Naive B cell (primary cell): ENCODE data around the gene MYO1D. TPM values are rescaled to one million over a fixed set of nuclear protein-coding genes. Genes with fewer than 3 reads are reported as not detected.
A peak's percentile ranks its signal among the peaks of the same experiment; 100 is the strongest.
"Not testable (repeated sequence)": the region's sequence is repeated elsewhere in the genome, so short reads cannot be mapped to it uniquely, and the experiment has no call there.

Source experiments
- ATAC-seq, 2 donors: fragments of 150-1000 bp; cut with Tn5 transposase; 2 replicates each; pipeline ENCODE4 v1.10.0; 2021; ENCODE audit warnings: low read depth in 2 of 2, mild to moderate bottlenecking in 2 of 2, moderate library complexity in 2 of 2
- DNase-seq: peaks from one replicate; pipeline ENCODE4 v3.0.0; 2022
- H3K27ac Mint-ChIP-seq, 6 donors: one replicate each; pipeline ENCODE4 v1.8.0; 2020 to 2022; ENCODE audit warnings: mild to moderate bottlenecking in 6 of 6, mixed read lengths in 6 of 6, moderate library complexity in 5 of 6, inconsistent platforms in 2 of 6
- H3K27me3 Mint-ChIP-seq, 3 donors: one replicate each; pipeline ENCODE4 v1.8.0; 2021 to 2022; ENCODE audit warnings: mixed read lengths in 3 of 3, mild to moderate bottlenecking in 1 of 3
- H3K36me3 Mint-ChIP-seq, 2 donors: one replicate each; pipeline ENCODE4 v1.8.0; 2020 to 2022; ENCODE audit warnings: mixed read lengths in 2 of 2, inconsistent platforms in 1 of 2, mild to moderate bottlenecking in 1 of 2
- H3K4me1 Mint-ChIP-seq, 3 donors: one replicate each; pipeline ENCODE4 v1.8.0; 2020 to 2022; ENCODE audit warnings: mixed read lengths in 3 of 3, inconsistent platforms in 1 of 3, mild to moderate bottlenecking in 1 of 3, moderate library complexity in 1 of 3
- H3K4me3 Mint-ChIP-seq, 8 donors: one replicate each; pipeline ENCODE4 v1.8.0; 2020 to 2022; ENCODE audit warnings: mild to moderate bottlenecking in 8 of 8, mixed read lengths in 8 of 8, moderate library complexity in 8 of 8, inconsistent platforms in 2 of 8
- H3K9me3 Mint-ChIP-seq, 7 donors: one replicate each; pipeline ENCODE4 v1.8.0; 2020 to 2022; ENCODE audit warnings: mixed read lengths in 7 of 7, mild to moderate bottlenecking in 5 of 7, inconsistent platforms in 2 of 7, moderate library complexity in 1 of 7
- polyA plus RNA-seq, 6 donors: library from polyadenylated mRNA; unstranded; fragments of 300-500 nt; fragmentation: Illumina TruSeq; gene quantifications; one replicate each; pipeline ENCODE4 v1.2.3, GENCODE V29; 2021; ENCODE audit warnings: low read depth in 6 of 6

Gene MYO1D
- 1 to 10 TPM; 1.9 to 3.7 (median 2.6) TPM for polyA plus RNA-seq

- H3K36me3 Mint-ChIP-seq, result no peaks in the 10 kb centered on the region
- H3K27me3 Mint-ChIP-seq, result peaks cover 9 to 13% (median 12%) of the 10 kb centered on the region in 3 donors
- peak within 1 kb of the TSS in 5 of 6 donors; percentile 56 to 93 (median 91) for H3K27ac Mint-ChIP-seq
Measured at GRCh38 chr17:32876417-32877163, at the start of gene MYO1D. TSS of gene MYO1D (minus strand) at chr17:32877124. CDS start at chr17:32876872, 252 bp downstream.

GRCh38 chr17:32926183-32926582, 49.3 kb upstream of the MYO1D start:
- peaks cover 0 to 3% (median 0%) of the 10 kb centered on the region in 7 donors for H3K9me3 Mint-ChIP-seq

More at GRCh38 chr17:32876417-32877163, at the start of gene MYO1D:
- H3K9me3 Mint-ChIP-seq, result peaks cover 0 to 1% (median 0%) of the 10 kb centered on the region in 7 donors
- ATAC-seq (peak; percentile 44 to 45), DNase-seq (peak; percentile 50)
- peak within 1 kb of the TSS; percentile 82 to 97 (median 90) for H3K4me3 Mint-ChIP-seq
- H3K4me1 Mint-ChIP-seq, result peaks cover 5 to 18% (median 14%) of the 10 kb centered on the region in 3 donors

GRCh38 chr17:32923905-32924304, 47.0 kb upstream of the MYO1D start:
- not testable (repeated sequence) for H3K9me3 Mint-ChIP-seq, H3K36me3 Mint-ChIP-seq, DNase-seq, ATAC-seq, H3K4me3 Mint-ChIP-seq, H3K27ac Mint-ChIP-seq, H3K4me1 Mint-ChIP-seq
- H3K27me3 Mint-ChIP-seq, result peaks cover 16 to 30% (median 23%) of the 10 kb centered on the region in 3 donors

More at GRCh38 chr17:32926183-32926582, 49.3 kb upstream of the MYO1D start:
- Mint-ChIP-seq H3K36me3 (no peaks in the 10 kb centered on the region), H3K4me1 (peaks cover 0 to 5% (median 0%) of the 10 kb centered on the region in 3 donors), H3K27ac (no peak overlapping the region), H3K4me3 (no peak overlapping the region), H3K27me3 (peaks cover 16 to 37% (median 26%) of the 10 kb centered on the region in 3 donors)
- ATAC-seq, result no peak
- no peak for DNase-seq

- Mint-ChIP-seq H3K4me3 (no peak overlapping the region), H3K36me3 (no peaks in the 10 kb centered on the region), H3K4me1 (no peaks in the 10 kb centered on the region), H3K9me3 (no peaks in the 10 kb centered on the region), H3K27me3 (peaks cover 11 to 19% (median 16%) of the 10 kb centered on the region in 3 donors), H3K27ac (no peak overlapping the region)
- ATAC-seq (no peak), DNase-seq (no peak)
Measured at GRCh38 chr17:32921017-32921416, 44.1 kb upstream of the MYO1D start.

GRCh38 chr17:32920293-32920692, 43.4 kb upstream of the MYO1D start:
- no peaks in the 10 kb centered on the region for H3K9me3 Mint-ChIP-seq
- peaks cover 4 to 19% (median 9%) of the 10 kb centered on the region in 3 donors for H3K27me3 Mint-ChIP-seq
- ATAC-seq (no peak), DNase-seq (no peak)
- H3K4me1 Mint-ChIP-seq, result no peaks in the 10 kb centered on the region
- H3K36me3 Mint-ChIP-seq, result no peaks in the 10 kb centered on the region
- H3K4me3 Mint-ChIP-seq, result no peak overlapping the region
- peak overlapping the region in 1 of 6 donors; percentile 45 for H3K27ac Mint-ChIP-seq

- ATAC-seq, H3K36me3 Mint-ChIP-seq, DNase-seq, H3K27ac Mint-ChIP-seq, H3K4me1 Mint-ChIP-seq, H3K9me3 Mint-ChIP-seq, H3K4me3 Mint-ChIP-seq: not testable (repeated sequence)
- H3K27me3 Mint-ChIP-seq, result peaks cover 0 to 19% (median 7%) of the 10 kb centered on the region in 3 donors
Measured at GRCh38 chr17:32919876-32920275, 43.0 kb upstream of the MYO1D start.

- ATAC-seq (no peak), DNase-seq (no peak)
- Mint-ChIP-seq H3K27me3 (peaks cover 0 to 25% (median 0%) of the 10 kb centered on the region in 3 donors), H3K36me3 (no peaks in the 10 kb centered on the region), H3K4me1 (no peaks in the 10 kb centered on the region), H3K27ac (peak overlapping the region in 2 of 6 donors; percentile 71 to 79), H3K4me3 (peak overlapping the region in 1 of 8 donors; percentile 41), H3K9me3 (peaks cover 0 to 6% (median 0%) of the 10 kb centered on the region in 7 donors)
Measured at GRCh38 chr17:32917842-32918241, 40.9 kb upstream of the MYO1D start.

GRCh38 chr17:32917081-32917480, 40.2 kb upstream of the MYO1D start:
- Mint-ChIP-seq H3K9me3 (peaks cover 0 to 6% (median 0%) of the 10 kb centered on the region in 7 donors), H3K27me3 (peaks cover 0 to 33% (median 0%) of the 10 kb centered on the region in 3 donors)
- no peak for ATAC-seq

GRCh38 chr17:32916134-32916533, 39.2 kb upstream of the MYO1D start:
- no peak overlapping the region for H3K27ac Mint-ChIP-seq
- H3K4me3 Mint-ChIP-seq, result no peak overlapping the region
- H3K36me3 Mint-ChIP-seq, result no peaks in the 10 kb centered on the region
- no peaks in the 10 kb centered on the region for H3K4me1 Mint-ChIP-seq
- peaks cover 0 to 6% (median 0%) of the 10 kb centered on the region in 7 donors for H3K9me3 Mint-ChIP-seq
- DNase-seq (no peak), ATAC-seq (no peak)
- peaks cover 0 to 33% (median 0%) of the 10 kb centered on the region in 3 donors for H3K27me3 Mint-ChIP-seq

More at GRCh38 chr17:32917081-32917480, 40.2 kb upstream of the MYO1D start:
- Mint-ChIP-seq H3K36me3 (no peaks in the 10 kb centered on the region), H3K27ac (no peak overlapping the region), H3K4me3 (no peak overlapping the region), H3K4me1 (no peaks in the 10 kb centered on the region)
- no peak for DNase-seq

- Mint-ChIP-seq H3K27me3 (peaks cover 0 to 29% (median 0%) of the 10 kb centered on the region in 3 donors), H3K4me1 (no peaks in the 10 kb centered on the region), H3K27ac (no peak overlapping the region), H3K36me3 (no peaks in the 10 kb centered on the region), H3K4me3 (no peak overlapping the region), H3K9me3 (peaks cover 0 to 6% (median 0%) of the 10 kb centered on the region in 7 donors)
- DNase-seq, result no peak
- ATAC-seq, result no peak
Measured at GRCh38 chr17:32915245-32915644, 38.3 kb upstream of the MYO1D start.

- no peak for DNase-seq
- H3K36me3 Mint-ChIP-seq, result no peaks in the 10 kb centered on the region
- peaks cover 0 to 33% (median 5%) of the 10 kb centered on the region in 3 donors for H3K27me3 Mint-ChIP-seq
- no peak overlapping the region for H3K27ac Mint-ChIP-seq
- no peak overlapping the region for H3K4me3 Mint-ChIP-seq
- H3K4me1 Mint-ChIP-seq, result no peaks in the 10 kb centered on the region
- peaks cover 0 to 6% (median 0%) of the 10 kb centered on the region in 7 donors for H3K9me3 Mint-ChIP-seq
- no peak for ATAC-seq
Measured at GRCh38 chr17:32914181-32914580, 37.3 kb upstream of the MYO1D start.

- no peaks in the 10 kb centered on the region for H3K36me3 Mint-ChIP-seq
- ATAC-seq, result no peak
Measured at GRCh38 chr17:32913593-32913992, 36.7 kb upstream of the MYO1D start.

GRCh38 chr17:32912218-32912897, 35.4 kb upstream of the MYO1D start:
- Mint-ChIP-seq H3K4me1 (no peaks in the 10 kb centered on the region), H3K27me3 (peaks cover 0 to 38% (median 11%) of the 10 kb centered on the region in 3 donors), H3K4me3 (peak overlapping the region in 1 of 8 donors; percentile 41), H3K9me3 (peaks cover 0 to 6% (median 0%) of the 10 kb centered on the region in 7 donors), H3K27ac (no peak overlapping the region), H3K36me3 (no peaks in the 10 kb centered on the region)
- ATAC-seq (no peak), DNase-seq (no peak)

More at GRCh38 chr17:32913593-32913992, 36.7 kb upstream of the MYO1D start:
- Mint-ChIP-seq H3K4me1 (no peaks in the 10 kb centered on the region), H3K27ac (no peak overlapping the region), H3K4me3 (no peak overlapping the region), H3K27me3 (peaks cover 0 to 33% (median 5%) of the 10 kb centered on the region in 3 donors), H3K9me3 (peaks cover 0 to 6% (median 0%) of the 10 kb centered on the region in 7 donors)
- no peak for DNase-seq
